NCI-H524 treated with DMSO at 0.1 percent for 48 hours (cell line): ENCODE results near the gene RNASE1.
"Not testable (repeated sequence)": the region's sequence is repeated elsewhere in the genome, so short reads cannot be mapped to it uniquely, and the experiment has no call there.

Experiments
- DNase-seq: peaks from one replicate; lab custom pipeline; 2025; lab: John Stamatoyannopoulos, UW

Gene RNASE1

GRCh38 chr14:20772650-20773049, 30.0 kb downstream of the RNASE1 start:
- DNase-seq = no peak

GRCh38 chr14:20769421-20769820, 33.2 kb downstream of the RNASE1 start:
- DNase-seq = no peak

GRCh38 chr14:20768593-20768892, 34.1 kb downstream of the RNASE1 start:
- DNase-seq = no peak

- no peak for DNase-seq
These were observed 41.7 kb downstream of the RNASE1 start for GRCh38 chr14:20760950-20761349.

GRCh38 chr14:20759465-20759864, 43.2 kb downstream of the RNASE1 start:
- DNase-seq = not testable (repeated sequence)

GRCh38 chr14:20757965-20758364, 44.7 kb downstream of the RNASE1 start:
- no peak for DNase-seq

GRCh38 chr14:20755037-20755436, 47.6 kb downstream of the RNASE1 start:
- no peak for DNase-seq

GRCh38 chr14:20754308-20754707, 48.3 kb downstream of the RNASE1 start:
- DNase-seq = no peak

GRCh38 chr14:20751963-20752562, 50.6 kb downstream of the RNASE1 start:
- no peak for DNase-seq
